ENCODE data around the gene MMP20. TPM values are rescaled to one million over a fixed set of nuclear protein-coding genes. Genes with fewer than 3 reads are reported as not detected.

Gene MMP20
- total and polyA plus RNA-seq, 2 experiments from 2014 or later, result not detected

DNA sequence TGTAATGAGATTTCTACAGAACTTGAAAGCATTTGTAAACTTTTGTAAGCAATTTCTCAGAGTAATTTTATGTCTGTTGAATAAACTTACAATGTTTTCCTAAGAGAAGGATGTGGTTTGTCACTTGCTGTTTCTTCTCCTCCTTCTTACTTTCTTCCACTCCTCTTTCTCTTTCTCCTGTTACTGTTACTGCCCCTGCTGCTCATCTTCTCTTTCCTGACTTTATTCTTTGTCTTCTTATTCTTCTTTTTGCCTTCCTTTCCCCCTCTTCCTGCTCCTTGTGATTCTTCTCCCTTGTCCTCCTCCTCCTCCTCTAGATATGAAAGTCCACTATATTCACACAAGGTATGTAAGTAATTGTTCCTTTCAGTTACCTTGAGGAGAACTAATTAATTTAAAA, 63.5 kb downstream of the MMP20 start (continued):
- TF ChIP-seq, protein P1, sequence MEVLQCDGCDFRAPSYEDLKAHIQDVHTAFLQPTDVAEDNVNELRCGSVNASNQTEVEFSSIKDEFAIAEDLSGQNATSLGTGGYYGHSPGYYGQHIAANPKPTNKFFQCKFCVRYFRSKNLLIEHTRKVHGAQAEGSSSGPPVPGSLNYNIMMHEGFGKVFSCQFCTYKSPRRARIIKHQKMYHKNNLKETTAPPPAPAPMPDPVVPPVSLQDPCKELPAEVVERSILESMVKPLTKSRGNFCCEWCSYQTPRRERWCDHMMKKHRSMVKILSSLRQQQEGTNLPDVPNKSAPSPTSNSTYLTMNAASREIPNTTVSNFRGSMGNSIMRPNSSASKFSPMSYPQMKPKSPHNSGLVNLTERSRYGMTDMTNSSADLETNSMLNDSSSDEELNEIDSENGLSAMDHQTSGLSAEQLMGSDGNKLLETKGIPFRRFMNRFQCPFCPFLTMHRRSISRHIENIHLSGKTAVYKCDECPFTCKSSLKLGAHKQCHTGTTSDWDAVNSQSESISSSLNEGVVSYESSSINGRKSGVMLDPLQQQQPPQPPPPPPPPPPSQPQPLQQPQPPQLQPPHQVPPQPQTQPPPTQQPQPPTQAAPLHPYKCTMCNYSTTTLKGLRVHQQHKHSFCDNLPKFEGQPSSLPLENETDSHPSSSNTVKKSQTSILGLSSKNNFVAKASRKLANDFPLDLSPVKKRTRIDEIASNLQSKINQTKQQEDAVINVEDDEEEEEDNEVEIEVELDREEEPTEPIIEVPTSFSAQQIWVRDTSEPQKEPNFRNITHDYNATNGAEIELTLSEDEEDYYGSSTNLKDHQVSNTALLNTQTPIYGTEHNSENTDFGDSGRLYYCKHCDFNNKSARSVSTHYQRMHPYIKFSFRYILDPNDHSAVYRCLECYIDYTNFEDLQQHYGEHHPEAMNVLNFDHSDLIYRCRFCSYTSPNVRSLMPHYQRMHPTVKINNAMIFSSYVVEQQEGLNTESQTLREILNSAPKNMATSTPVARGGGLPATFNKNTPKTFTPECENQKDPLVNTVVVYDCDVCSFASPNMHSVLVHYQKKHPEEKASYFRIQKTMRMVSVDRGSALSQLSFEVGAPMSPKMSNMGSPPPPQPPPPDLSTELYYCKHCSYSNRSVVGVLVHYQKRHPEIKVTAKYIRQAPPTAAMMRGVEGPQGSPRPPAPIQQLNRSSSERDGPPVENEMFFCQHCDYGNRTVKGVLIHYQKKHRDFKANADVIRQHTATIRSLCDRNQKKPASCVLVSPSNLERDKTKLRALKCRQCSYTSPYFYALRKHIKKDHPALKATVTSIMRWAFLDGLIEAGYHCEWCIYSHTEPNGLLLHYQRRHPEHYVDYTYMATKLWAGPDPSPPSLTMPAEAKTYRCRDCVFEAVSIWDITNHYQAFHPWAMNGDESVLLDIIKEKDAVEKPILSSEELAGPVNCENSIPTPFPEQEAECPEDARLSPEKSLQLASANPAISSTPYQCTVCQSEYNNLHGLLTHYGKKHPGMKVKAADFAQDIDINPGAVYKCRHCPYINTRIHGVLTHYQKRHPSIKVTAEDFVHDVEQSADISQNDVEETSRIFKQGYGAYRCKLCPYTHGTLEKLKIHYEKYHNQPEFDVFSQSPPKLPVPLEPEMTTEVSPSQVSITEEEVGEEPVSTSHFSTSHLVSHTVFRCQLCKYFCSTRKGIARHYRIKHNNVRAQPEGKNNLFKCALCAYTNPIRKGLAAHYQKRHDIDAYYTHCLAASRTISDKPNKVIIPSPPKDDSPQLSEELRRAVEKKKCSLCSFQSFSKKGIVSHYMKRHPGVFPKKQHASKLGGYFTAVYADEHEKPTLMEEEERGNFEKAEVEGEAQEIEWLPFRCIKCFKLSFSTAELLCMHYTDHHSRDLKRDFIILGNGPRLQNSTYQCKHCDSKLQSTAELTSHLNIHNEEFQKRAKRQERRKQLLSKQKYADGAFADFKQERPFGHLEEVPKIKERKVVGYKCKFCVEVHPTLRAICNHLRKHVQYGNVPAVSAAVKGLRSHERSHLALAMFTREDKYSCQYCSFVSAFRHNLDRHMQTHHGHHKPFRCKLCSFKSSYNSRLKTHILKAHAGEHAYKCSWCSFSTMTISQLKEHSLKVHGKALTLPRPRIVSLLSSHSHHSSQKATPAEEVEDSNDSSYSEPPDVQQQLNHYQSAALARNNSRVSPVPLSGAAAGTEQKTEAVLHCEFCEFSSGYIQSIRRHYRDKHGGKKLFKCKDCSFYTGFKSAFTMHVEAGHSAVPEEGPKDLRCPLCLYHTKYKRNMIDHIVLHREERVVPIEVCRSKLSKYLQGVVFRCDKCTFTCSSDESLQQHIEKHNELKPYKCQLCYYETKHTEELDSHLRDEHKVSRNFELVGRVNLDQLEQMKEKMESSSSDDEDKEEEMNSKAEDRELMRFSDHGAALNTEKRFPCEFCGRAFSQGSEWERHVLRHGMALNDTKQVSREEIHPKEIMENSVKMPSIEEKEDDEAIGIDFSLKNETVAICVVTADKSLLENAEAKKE (CRISPR knock-in tag; IDR thresholded peaks at IDR 0.05), result no peak
- TF ChIP-seq EZH2phosphoT487 (IDR thresholded peaks at IDR 0.05; ENCODE audit: unreplicated experiment) (no peak), POLR2AphosphoS5 (IDR thresholded peaks at IDR 0.05; ENCODE audit: low read depth) (no peak), CREB1 (CRISPR knock-in tag; IDR thresholded peaks at IDR 0.05; ENCODE audit: low read depth) (no peak), NANOG (IDR thresholded peaks at IDR 0.05; ENCODE audit: borderline replicate concordance) (no peak)

DNA sequence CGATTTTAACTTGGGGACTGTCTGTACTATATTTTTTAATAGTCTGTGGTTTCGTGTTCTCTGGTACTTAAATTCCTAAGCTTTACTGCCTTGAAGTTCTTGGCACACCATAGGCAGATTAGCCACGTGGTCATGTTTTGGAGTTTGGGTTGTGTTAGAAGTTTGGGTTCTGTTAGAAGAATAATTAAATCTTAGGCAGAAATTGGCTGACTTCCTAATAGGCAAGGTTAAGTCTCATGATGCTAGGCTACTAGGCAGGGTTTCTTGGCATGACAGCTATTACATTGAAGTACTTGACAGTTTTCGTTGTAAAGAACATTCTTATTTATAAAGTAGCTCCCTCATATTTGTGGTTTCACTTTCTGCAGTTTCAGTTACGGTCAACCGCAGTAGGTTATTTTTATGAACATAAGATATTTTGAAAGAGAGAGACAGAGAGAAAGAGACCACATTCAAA, 64.5 kb downstream of the MMP20 start:
- Histone ChIP-seq H3K27me3 (ENCODE audit: insufficient read depth) (no peaks in the 10 kb centered on the region), H3K36me3 (ENCODE audit: insufficient read depth) (no peaks in the 10 kb centered on the region), H3K4me3 (no peak overlapping the region), H3K4me1 (ENCODE audit: insufficient read depth) (peaks cover 13% of the 10 kb centered on the region), H3K27ac (ENCODE audit: low read depth) (no peak overlapping the region), H3K4me2 (0 out of 2 replicates have a peak overlapping the region, but pooled peaks have one; percentile 12), H4K20me1 (replicated peaks; ENCODE audit: insufficient read depth) (no peaks in the 10 kb centered on the region), H3F3A (replicated peaks; ENCODE audit: low read depth) (no peaks in the 10 kb centered on the region), H3K9me2 (ENCODE audit: insufficient read depth) (no peaks in the 10 kb centered on the region), H2AFZ (no peak overlapping the region), H3K79me2 (replicated peaks; ENCODE audit: insufficient read depth) (no peaks in the 10 kb centered on the region)
- peaks cover 11% of the 10 kb centered on the region; the same call in 2 of the 3 replicates for H3K9me3 Mint-ChIP-seq
- no peak for DNase-seq (ENCODE audit: low spot score)
- peaks cover 24% of the 10 kb centered on the region for H3K4me1 Mint-ChIP-seq
- no peak overlapping the region for H3K4me3 Mint-ChIP-seq
- ATAC-seq, result no peak
- H3K27ac Mint-ChIP-seq, result no peak overlapping the region
- H3K36me3 Mint-ChIP-seq (ENCODE audit: low read depth), result peaks cover 13% of the 10 kb centered on the region; the same call in 2 of the 3 replicates
- H3K27me3 Mint-ChIP-seq (ENCODE audit: insufficient read depth, low read depth, poor library complexity), result peaks cover 5% of the 10 kb centered on the region
- TF ChIP-seq, protein P2, sequence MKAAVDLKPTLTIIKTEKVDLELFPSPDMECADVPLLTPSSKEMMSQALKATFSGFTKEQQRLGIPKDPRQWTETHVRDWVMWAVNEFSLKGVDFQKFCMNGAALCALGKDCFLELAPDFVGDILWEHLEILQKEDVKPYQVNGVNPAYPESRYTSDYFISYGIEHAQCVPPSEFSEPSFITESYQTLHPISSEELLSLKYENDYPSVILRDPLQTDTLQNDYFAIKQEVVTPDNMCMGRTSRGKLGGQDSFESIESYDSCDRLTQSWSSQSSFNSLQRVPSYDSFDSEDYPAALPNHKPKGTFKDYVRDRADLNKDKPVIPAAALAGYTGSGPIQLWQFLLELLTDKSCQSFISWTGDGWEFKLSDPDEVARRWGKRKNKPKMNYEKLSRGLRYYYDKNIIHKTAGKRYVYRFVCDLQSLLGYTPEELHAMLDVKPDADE (IDR thresholded peaks at IDR 0.05), result no peak
- TF ChIP-seq ZNF114 (CRISPR knock-in tag; IDR thresholded peaks at IDR 0.05), result no peak
- TF ChIP-seq ZNF331 (CRISPR knock-in tag; IDR thresholded peaks at IDR 0.05; ENCODE audit: low read depth), result no peak
- TF ChIP-seq NANOG (IDR thresholded peaks at IDR 0.05; ENCODE audit: borderline replicate concordance), result no peak
- TF ChIP-seq CREB1 (CRISPR knock-in tag; IDR thresholded peaks at IDR 0.05; ENCODE audit: low read depth), result no peak
- TF ChIP-seq, protein P3, sequence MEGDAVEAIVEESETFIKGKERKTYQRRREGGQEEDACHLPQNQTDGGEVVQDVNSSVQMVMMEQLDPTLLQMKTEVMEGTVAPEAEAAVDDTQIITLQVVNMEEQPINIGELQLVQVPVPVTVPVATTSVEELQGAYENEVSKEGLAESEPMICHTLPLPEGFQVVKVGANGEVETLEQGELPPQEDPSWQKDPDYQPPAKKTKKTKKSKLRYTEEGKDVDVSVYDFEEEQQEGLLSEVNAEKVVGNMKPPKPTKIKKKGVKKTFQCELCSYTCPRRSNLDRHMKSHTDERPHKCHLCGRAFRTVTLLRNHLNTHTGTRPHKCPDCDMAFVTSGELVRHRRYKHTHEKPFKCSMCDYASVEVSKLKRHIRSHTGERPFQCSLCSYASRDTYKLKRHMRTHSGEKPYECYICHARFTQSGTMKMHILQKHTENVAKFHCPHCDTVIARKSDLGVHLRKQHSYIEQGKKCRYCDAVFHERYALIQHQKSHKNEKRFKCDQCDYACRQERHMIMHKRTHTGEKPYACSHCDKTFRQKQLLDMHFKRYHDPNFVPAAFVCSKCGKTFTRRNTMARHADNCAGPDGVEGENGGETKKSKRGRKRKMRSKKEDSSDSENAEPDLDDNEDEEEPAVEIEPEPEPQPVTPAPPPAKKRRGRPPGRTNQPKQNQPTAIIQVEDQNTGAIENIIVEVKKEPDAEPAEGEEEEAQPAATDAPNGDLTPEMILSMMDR (conservative IDR thresholded peaks at IDR 0.05; ENCODE audit: low read depth in 2 of 2), result no peak
- no peak for TF ChIP-seq STAT1 (IDR thresholded peaks at IDR 0.05; ENCODE audit: unreplicated experiment)
- no peak for TF ChIP-seq EZH2phosphoT487 (IDR thresholded peaks at IDR 0.05; ENCODE audit: unreplicated experiment)
- no peak for TF ChIP-seq EZH2 (IDR thresholded peaks at IDR 0.05; ENCODE audit: low read depth, unreplicated experiment)
